ENCODE measurements around the gene FKBP5. TPM values are rescaled to one million over a fixed set of nuclear protein-coding genes. Genes with fewer than 3 reads are reported as not detected.

The FKBP5 gene
- total and polyA plus RNA-seq, 2 donors (not counting 3 experiments of a cell fraction or from before 2014, with no cell fraction given): 16.7 to 56.8 TPM

DNA sequence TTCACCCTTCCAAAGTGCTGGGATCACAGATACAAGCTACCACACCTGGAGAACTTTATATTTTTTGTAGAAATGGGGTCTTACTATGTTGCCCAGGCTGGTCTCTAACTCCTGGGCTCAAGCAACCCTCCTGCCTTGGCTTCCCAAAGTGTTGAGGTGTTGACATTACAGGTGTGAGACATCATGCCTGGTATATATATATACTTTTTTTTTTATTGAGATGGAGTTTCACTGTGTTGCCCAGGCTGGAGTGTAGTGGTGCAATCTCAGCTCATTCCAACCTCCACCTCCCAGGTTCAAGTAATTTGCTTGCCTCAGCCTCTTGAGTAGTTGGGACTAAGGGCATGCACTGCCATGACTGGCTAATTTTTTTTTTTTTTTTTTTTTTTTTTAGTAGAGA is 5.4 kb downstream of the FKBP5 start:
- Histone ChIP-seq H3K9ac (replicated peaks; ENCODE audit: extremely low read depth, insufficient read depth, low read length) (no peak overlapping the region), H3K36me3 (ENCODE audit: control insufficient read depth in 2 of 2, extremely low read depth in 1 of 2, insufficient read depth in 2 of 2, low read length in 2 of 2) (peaks cover 0 to 4% of the 10 kb centered on the region in 2 experiments), H2AFZ (ENCODE audit: low read depth, low read length) (no peak overlapping the region), H4K20me1 (replicated peaks; ENCODE audit: control insufficient read depth, extremely low read depth, insufficient read depth, low read length) (no peaks in the 10 kb centered on the region), H3K4me3 (replicated peaks in 1 of 3; ENCODE audit: insufficient read depth in 1 of 3, low read depth in 1 of 3, low read length in 3 of 3) (no peak overlapping the region), H3K9me3 (replicated peaks; ENCODE audit: control insufficient read depth, insufficient read depth, low read length) (no peaks in the 10 kb centered on the region), H3K27ac (ENCODE audit: insufficient read depth, low read depth, low read length) (no peak overlapping the region), H3K4me1 (ENCODE audit: control insufficient read depth, extremely low read depth, insufficient read depth, low read length) (peaks cover 19% of the 10 kb centered on the region), H3K79me2 (ENCODE audit: control insufficient read depth, insufficient read depth, low read length) (peaks cover 87% of the 10 kb centered on the region), H3K4me2 (ENCODE audit: insufficient read depth, low read length) (no peak overlapping the region), H3K9me1 (replicated peaks; ENCODE audit: control insufficient read depth, extremely low read depth, insufficient read depth, low read length) (peaks cover 2% of the 10 kb centered on the region), H3K27me3 (ENCODE audit: control insufficient read depth in 2 of 2, insufficient read depth in 2 of 2, low read length in 2 of 2) (no peaks in the 10 kb centered on the region)
- DNase-seq (ENCODE audit: low read depth, low spot score) (no peak), FAIRE-seq (no peak)
- dilution Hi-C loops (cut with MboI; ENCODE audit: extremely low pct_ligation_motif_present, low sequenced_read_pairs) (no loop called here), intact Hi-C loops (cut with micrococcal nuclease) (loop anchor here (5.0 kb wide), 1 partner anchor 56 kb away; no protein-coding TSS in a partner anchor)
- CTCF ChIA-PET: interaction anchor here (0.9 to 7.8 kb wide), 6 partner anchors 14 to 160 kb away, joined by 3 to 100 read pairs (median 18); partner anchors contain the start of gene ARMC12
- TF ChIP-seq JUN (IDR thresholded peaks at IDR 0.05; ENCODE audit: borderline replicate concordance, insufficient read depth, insufficient read length, low read depth): no peak
- TF ChIP-seq FOS (IDR thresholded peaks at IDR 0.05; ENCODE audit: borderline replicate concordance, insufficient read depth, low read length): no peak
- no peak for TF ChIP-seq POLR2A (IDR thresholded peaks at IDR 0.05; ENCODE audit: low read depth, low read length)
- TF ChIP-seq EZH2 (IDR thresholded peaks at IDR 0.05; ENCODE audit: borderline replicate concordance, low read depth, low read length, severe bottlenecking): no peak
- TF ChIP-seq, protein P1, sequence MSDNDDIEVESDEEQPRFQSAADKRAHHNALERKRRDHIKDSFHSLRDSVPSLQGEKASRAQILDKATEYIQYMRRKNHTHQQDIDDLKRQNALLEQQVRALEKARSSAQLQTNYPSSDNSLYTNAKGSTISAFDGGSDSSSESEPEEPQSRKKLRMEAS (IDR thresholded peaks at IDR 0.05; ENCODE audit: insufficient read depth, insufficient read length): no peak
- TF ChIP-seq GATA2 (IDR thresholded peaks at IDR 0.05; ENCODE audit: insufficient read depth, insufficient read length, low read depth, low read length): no peak
- TF ChIP-seq, protein P2, sequence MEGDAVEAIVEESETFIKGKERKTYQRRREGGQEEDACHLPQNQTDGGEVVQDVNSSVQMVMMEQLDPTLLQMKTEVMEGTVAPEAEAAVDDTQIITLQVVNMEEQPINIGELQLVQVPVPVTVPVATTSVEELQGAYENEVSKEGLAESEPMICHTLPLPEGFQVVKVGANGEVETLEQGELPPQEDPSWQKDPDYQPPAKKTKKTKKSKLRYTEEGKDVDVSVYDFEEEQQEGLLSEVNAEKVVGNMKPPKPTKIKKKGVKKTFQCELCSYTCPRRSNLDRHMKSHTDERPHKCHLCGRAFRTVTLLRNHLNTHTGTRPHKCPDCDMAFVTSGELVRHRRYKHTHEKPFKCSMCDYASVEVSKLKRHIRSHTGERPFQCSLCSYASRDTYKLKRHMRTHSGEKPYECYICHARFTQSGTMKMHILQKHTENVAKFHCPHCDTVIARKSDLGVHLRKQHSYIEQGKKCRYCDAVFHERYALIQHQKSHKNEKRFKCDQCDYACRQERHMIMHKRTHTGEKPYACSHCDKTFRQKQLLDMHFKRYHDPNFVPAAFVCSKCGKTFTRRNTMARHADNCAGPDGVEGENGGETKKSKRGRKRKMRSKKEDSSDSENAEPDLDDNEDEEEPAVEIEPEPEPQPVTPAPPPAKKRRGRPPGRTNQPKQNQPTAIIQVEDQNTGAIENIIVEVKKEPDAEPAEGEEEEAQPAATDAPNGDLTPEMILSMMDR (IDR thresholded peaks at IDR 0.05; ENCODE audit: extremely low read depth in 1 of 2, insufficient read depth in 1 of 2, low read depth in 1 of 2, low read length in 2 of 2): no peak
- TF ChIP-seq POLR2AphosphoS5 (IDR thresholded peaks at IDR 0.05; ENCODE audit: insufficient read depth, low read depth, low read length): no peak
- TF ChIP-seq MYC (IDR thresholded peaks at IDR 0.05; ENCODE audit: low read depth, low read length): no peak
- BruUV-seq (replicated peaks): no TSS peak
- POLR2A ChIA-PET: interaction anchor here (1.0 kb wide), 1 partner anchor 86 kb away, joined by 3 read pairs; no protein-coding TSS in a partner anchor
